ENCODE measurements around the gene TSPAN18. TPM values are rescaled to one million over a fixed set of nuclear protein-coding genes. Genes with fewer than 3 reads are reported as not detected.

The TSPAN18 gene
- total RNA-seq, 2 experiments from 2014 or later: 0.85 to 0.92 TPM

DNA sequence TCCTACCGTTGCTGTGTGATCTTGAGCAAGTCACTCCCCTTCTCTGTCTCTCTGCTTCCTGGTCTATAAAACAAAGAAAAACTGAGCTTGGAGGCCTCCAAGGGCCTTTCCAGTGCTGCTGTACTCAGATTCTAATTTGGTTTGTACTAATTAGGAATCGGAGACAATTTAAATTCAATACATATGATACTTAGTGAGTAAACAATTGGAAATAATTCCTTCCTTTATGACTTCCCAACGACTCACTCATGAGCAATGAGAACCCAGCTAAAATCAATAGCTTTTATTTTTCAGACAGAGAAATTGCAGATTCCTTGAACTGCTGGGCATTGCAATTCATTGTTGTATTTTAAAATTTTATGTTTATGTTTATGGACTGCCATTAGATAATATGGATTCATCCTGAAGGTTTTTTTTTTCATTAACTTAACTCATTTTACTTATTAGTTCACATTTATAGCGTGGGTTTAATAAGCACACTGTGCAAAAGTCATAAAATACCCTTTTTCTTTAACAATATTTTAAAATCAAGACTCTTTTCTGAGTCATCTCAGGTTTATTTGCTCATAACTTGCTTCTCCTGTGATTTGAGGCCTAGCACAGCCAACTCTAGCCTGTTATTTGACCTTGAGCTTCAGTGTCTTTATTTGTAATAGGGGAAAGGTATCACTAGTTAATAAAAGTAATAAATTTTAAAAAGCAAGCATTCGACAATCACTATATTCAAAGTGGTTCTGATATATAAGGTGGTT is 128.2 kb downstream of the TSPAN18 start:
- Mint-ChIP-seq H3K4me3 (no peak overlapping the region), H3K4me1 (ENCODE audit: low read depth) (peaks cover 11% of the 10 kb centered on the region), H3K9me3 (no peaks in the 10 kb centered on the region), H3K27me3 (peaks cover 17% of the 10 kb centered on the region), H3K36me3 (ENCODE audit: low read depth) (no peaks in the 10 kb centered on the region), H3K27ac (no peak overlapping the region)
- ATAC-seq (peak; percentile 21), DNase-seq (no peak)
- intact Hi-C loops (cut with micrococcal nuclease): no loop called here
- ChIA-PET CTCF (interaction anchor here (0.8 to 1.5 kb wide), 3 partner anchors 56 to 238 kb away, joined by 3 to 4 read pairs (median 3); no protein-coding TSS in a partner anchor), POLR2A (no interaction called here)
- TF ChIP-seq, protein P1, sequence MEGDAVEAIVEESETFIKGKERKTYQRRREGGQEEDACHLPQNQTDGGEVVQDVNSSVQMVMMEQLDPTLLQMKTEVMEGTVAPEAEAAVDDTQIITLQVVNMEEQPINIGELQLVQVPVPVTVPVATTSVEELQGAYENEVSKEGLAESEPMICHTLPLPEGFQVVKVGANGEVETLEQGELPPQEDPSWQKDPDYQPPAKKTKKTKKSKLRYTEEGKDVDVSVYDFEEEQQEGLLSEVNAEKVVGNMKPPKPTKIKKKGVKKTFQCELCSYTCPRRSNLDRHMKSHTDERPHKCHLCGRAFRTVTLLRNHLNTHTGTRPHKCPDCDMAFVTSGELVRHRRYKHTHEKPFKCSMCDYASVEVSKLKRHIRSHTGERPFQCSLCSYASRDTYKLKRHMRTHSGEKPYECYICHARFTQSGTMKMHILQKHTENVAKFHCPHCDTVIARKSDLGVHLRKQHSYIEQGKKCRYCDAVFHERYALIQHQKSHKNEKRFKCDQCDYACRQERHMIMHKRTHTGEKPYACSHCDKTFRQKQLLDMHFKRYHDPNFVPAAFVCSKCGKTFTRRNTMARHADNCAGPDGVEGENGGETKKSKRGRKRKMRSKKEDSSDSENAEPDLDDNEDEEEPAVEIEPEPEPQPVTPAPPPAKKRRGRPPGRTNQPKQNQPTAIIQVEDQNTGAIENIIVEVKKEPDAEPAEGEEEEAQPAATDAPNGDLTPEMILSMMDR (IDR thresholded peaks at IDR 0.05): no peak

DNA sequence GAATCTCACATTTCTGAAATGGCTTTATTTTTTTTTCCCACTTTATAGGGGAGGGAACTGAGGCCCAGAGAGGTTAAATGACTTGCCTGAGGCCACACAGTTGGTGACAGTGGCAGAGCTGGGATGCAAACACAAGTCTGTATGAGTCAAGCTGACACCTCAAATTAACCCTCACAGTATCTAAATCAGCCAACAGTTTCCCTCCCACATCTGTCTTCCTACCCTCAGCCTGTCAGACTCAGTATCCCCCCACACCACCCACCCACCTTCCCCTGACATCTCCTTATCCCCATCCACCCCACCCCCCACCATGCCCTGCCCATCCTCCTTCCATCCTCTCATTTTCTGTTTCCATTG is 128.7 kb downstream of the TSPAN18 start:
- DNase-seq (peak; percentile 57), ATAC-seq (peak; percentile 95)
- ChIA-PET POLR2A (no interaction called here), CTCF (interaction anchor here (1.3 to 1.5 kb wide), 2 partner anchors 56 to 72 kb away, joined by 3 to 4 read pairs; no protein-coding TSS in a partner anchor)
- no peaks in the 10 kb centered on the region for H3K36me3 Mint-ChIP-seq (ENCODE audit: low read depth)
- no peak overlapping the region for H3K4me3 Mint-ChIP-seq
- no peak overlapping the region for H3K27ac Mint-ChIP-seq
- H3K9me3 Mint-ChIP-seq: no peaks in the 10 kb centered on the region
- TF ChIP-seq, protein P1 (IDR thresholded peaks at IDR 0.05): no peak
- peaks cover 13% of the 10 kb centered on the region for H3K4me1 Mint-ChIP-seq (ENCODE audit: low read depth)
- peaks cover 19% of the 10 kb centered on the region for H3K27me3 Mint-ChIP-seq
- intact Hi-C loops (cut with micrococcal nuclease): no loop called here

DNA sequence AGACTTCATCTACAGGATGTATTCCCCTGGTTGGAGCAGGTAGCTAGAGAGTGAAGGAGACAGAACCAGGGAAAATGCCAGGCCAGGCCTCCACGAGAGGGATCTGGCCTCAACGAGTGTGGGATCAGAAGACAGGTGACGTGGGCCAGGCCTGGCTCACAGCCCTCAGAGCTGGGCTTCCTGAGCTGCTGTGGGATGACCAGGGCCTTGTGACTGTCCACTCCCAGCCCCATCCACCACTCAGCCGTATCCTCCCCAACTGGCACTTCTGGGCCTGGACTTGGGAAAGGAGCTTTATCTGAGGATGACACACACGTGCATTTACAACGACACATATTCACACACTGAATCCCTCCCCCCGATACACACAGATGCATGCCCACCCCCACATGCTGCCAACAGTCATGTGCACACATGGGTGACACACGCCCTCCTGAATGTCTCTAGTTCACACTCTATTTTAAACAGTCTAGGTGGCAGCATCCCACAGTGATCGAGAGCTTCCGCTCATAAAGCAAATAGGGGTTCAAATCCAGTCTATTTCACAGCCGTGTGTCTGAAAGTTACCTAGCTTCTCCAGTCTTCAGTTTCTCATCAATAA is 130.8 kb downstream of the TSPAN18 start:
- intact Hi-C loops (cut with micrococcal nuclease): no loop called here
- TF ChIP-seq, protein P1 (IDR thresholded peaks at IDR 0.05): no peak
- ChIA-PET POLR2A (no interaction called here), CTCF (interaction anchor here (1.3 kb wide), 2 partner anchors 53 to 70 kb away, joined by 3 read pairs; no protein-coding TSS in a partner anchor)
- DNase-seq: no peak
- Mint-ChIP-seq H3K4me1 (ENCODE audit: low read depth) (peaks cover 30% of the 10 kb centered on the region), H3K36me3 (ENCODE audit: low read depth) (no peaks in the 10 kb centered on the region), H3K4me3 (no peak overlapping the region), H3K27ac (no peak overlapping the region), H3K27me3 (peaks cover 23% of the 10 kb centered on the region), H3K9me3 (no peaks in the 10 kb centered on the region)
- no peak for ATAC-seq

DNA sequence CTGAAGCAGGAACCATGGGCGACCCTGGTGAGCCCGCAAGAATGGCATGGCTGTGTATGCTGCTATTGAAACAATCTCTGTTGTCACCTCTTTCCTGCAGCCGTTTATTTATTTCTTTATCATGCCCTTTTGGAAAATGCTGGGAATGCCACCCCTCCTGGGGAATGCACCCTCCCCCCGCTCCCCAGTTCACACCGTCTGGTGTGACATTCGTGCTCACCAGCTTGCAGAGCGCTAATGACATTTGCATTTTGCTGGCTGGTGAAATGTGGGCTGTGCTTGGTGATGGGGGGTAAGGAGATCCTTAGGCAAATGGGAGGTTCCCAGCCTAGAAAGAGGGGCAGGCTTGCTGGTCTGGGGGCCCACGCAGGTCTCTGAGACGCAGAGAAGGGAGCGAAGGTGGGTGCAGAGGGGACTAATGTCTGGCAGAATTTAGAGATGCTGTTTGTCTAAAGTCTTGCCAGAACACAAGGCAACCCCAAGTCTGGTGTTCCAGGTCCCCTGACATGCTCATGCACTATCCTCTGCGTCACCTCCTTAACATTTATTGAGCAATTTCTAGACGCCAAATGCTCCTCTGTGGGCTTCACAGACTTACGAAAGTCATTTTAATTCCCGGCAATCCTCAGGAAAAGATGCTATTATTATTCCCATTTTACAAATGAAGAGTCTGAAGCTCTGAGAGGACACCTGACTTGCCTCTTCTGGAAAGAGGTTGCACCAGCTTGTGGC is 132.2 kb downstream of the TSPAN18 start:
- Mint-ChIP-seq H3K36me3 (ENCODE audit: low read depth) (no peaks in the 10 kb centered on the region), H3K4me1 (ENCODE audit: low read depth) (peaks cover 35% of the 10 kb centered on the region), H3K9me3 (no peaks in the 10 kb centered on the region), H3K27ac (no peak overlapping the region), H3K27me3 (peaks cover 25% of the 10 kb centered on the region), H3K4me3 (no peak overlapping the region)
- TF ChIP-seq, protein P1 (IDR thresholded peaks at IDR 0.05): no peak
- CTCF ChIA-PET: no interaction called here
- DNase-seq (no peak), ATAC-seq (no peak)
- POLR2A ChIA-PET: no interaction called here
- intact Hi-C loops (cut with micrococcal nuclease): no loop called here

DNA sequence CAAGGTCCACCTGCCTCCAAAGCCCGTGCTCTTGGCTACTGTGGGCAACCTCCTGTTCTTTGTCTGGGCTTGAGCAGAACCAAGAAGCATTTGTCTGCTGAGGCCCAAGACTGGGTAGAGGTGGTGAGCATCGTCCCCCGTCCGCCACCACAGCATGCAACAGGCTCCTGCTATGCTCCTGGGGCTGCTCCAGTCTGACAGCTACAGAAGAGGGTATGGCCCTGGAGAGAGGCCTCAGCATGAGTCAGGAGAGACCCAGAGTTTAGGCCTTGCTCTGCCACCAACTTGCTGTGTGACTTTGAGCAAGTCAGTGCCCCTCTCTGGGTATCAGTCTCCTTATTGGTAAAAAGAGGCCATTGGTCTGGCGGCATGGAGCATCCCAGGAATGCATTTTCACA is 132.8 kb downstream of the TSPAN18 start:
- Mint-ChIP-seq H3K27me3 (peaks cover 25% of the 10 kb centered on the region), H3K36me3 (ENCODE audit: low read depth) (no peaks in the 10 kb centered on the region), H3K4me3 (no peak overlapping the region), H3K4me1 (ENCODE audit: low read depth) (peaks cover 35% of the 10 kb centered on the region), H3K9me3 (no peaks in the 10 kb centered on the region), H3K27ac (no peak overlapping the region)
- POLR2A ChIA-PET: no interaction called here
- ATAC-seq: no peak
- CTCF ChIA-PET: no interaction called here
- TF ChIP-seq, protein P1 (IDR thresholded peaks at IDR 0.05): no peak
- intact Hi-C loops (cut with micrococcal nuclease): no loop called here
- DNase-seq: no peak

Data from activated CD8-positive, alpha-beta T cell treated with anti-CD3 and anti-CD28 coated beads for 36 hours (primary cell).